B cell (primary cell): Measurements from ENCODE around the gene FRMPD4.

Experiments used
- EZH2 ChIP-seq: IDR thresholded peaks from 2 replicates; pipeline ENCODE4 v1.6.1; 2012; ENCODE audit warnings: borderline replicate concordance, low read depth, mild to moderate bottlenecking, moderate library complexity, low read length; ENCODE audit not compliant: insufficient read depth, poor library complexity, severe bottlenecking
- TF ChIP-seq, protein P1 (sequence below): fragments of 200-600 bp; IDR thresholded peaks from one replicate; pipeline ENCODE4 v1.8.0; 2022; ENCODE audit warnings: antibody characterized with exemption, mild to moderate bottlenecking

DNA sequence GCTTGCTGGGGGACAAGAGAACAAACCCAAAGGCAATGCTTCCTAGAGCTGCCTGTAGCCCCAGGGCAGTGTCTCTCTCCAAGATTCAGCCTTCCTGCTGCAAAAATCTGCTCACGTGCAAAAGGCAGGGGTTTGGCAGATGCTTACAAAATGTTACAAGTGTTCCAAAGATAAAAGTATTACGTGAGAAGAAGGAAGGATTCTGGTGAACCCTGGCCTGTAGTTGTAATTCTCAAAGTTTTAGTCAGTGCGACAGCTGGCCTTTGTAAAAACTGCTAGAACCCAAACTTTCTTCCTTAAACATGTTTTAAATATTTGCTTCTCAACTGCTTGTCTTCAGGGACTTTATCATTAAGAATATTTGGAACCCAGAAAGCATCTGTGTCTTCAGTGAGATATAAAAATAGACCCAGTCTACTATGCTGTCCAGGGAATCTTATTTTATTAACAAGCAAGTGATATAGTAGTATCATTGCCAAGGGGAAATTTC is 232.3 kb downstream of the FRMPD4 start:
- TF ChIP-seq, protein P1, sequence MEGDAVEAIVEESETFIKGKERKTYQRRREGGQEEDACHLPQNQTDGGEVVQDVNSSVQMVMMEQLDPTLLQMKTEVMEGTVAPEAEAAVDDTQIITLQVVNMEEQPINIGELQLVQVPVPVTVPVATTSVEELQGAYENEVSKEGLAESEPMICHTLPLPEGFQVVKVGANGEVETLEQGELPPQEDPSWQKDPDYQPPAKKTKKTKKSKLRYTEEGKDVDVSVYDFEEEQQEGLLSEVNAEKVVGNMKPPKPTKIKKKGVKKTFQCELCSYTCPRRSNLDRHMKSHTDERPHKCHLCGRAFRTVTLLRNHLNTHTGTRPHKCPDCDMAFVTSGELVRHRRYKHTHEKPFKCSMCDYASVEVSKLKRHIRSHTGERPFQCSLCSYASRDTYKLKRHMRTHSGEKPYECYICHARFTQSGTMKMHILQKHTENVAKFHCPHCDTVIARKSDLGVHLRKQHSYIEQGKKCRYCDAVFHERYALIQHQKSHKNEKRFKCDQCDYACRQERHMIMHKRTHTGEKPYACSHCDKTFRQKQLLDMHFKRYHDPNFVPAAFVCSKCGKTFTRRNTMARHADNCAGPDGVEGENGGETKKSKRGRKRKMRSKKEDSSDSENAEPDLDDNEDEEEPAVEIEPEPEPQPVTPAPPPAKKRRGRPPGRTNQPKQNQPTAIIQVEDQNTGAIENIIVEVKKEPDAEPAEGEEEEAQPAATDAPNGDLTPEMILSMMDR = no peak
- TF ChIP-seq EZH2 = no peak
